H1 (cell line): ENCODE results near the gene ZGRF1. TPM values are rescaled to one million over a fixed set of nuclear protein-coding genes. Genes with fewer than 3 reads are reported as not detected.
A peak's percentile ranks its signal among the peaks of the same experiment; 100 is the strongest.

ENCODE experiments used
- ATF2 ChIP-seq: IDR thresholded peaks from 2 replicates; pipeline ENCODE4 v1.6.1; 2012; ENCODE audit warnings: low read length, inconsistent platforms
- BACH1 ChIP-seq: IDR thresholded peaks from 2 replicates; pipeline ENCODE4 v1.6.1; 2012; ENCODE audit warnings: low read length, improper control_type of control experiment
- CEBPB ChIP-seq: IDR thresholded peaks from 2 replicates; pipeline ENCODE4 v1.6.1; 2012; ENCODE audit warnings: low read depth, low read length
- CREB1 ChIP-seq: IDR thresholded peaks from 2 replicates; pipeline ENCODE4 v1.6.1; 2012; ENCODE audit warnings: inconsistent platforms
- CTCF ChIP-seq, 3 experiments: IDR thresholded peaks; 1 replicate in 2 of 3; 2 replicates in 1 of 3; pipeline versions ENCODE4 v1.5.1 to v1.6.1; 2011; ENCODE audit warnings: low read length in 3 of 3, mild to moderate bottlenecking in 3 of 3, inconsistent platforms in 2 of 3, low read depth in 1 of 3, moderate library complexity in 1 of 3; ENCODE audit not compliant: insufficient read depth in 1 of 3; ENCODE audit errors: control extremely low read depth in 1 of 3
- EZH2 ChIP-seq: fragments of 200-600 bp; sonication (generic); IDR thresholded peaks from 2 replicates; pipeline ENCODE4 v1.7.1; 2012; ENCODE audit warnings: low read depth, mild to moderate bottlenecking, moderate library complexity, low read length, inconsistent platforms; ENCODE audit not compliant: severe bottlenecking
- JUND ChIP-seq: IDR thresholded peaks from 2 replicates; pipeline ENCODE4 v1.6.1; 2011; ENCODE audit warnings: mild to moderate bottlenecking, improper control_type of control experiment, low read length
- KDM1A ChIP-seq: fragments of 200-600, 300-600 bp; sonication (generic); IDR thresholded peaks from 2 replicates; pipeline ENCODE4 v1.7.1; 2016; ENCODE audit warnings: mild to moderate bottlenecking, low read length, borderline replicate concordance
- MAFK ChIP-seq: IDR thresholded peaks from 2 replicates; pipeline ENCODE4 v1.6.1; 2012; ENCODE audit warnings: low read depth, mild to moderate bottlenecking, improper control_type of control experiment, low read length
- MAX ChIP-seq: IDR thresholded peaks from 2 replicates; pipeline ENCODE4 v1.6.1; 2012; ENCODE audit warnings: inconsistent platforms
- NRF1 ChIP-seq: IDR thresholded peaks from 2 replicates; pipeline ENCODE4 v1.6.1; 2011; ENCODE audit warnings: mild to moderate bottlenecking, low read depth, low read length, improper control_type of control experiment
- POU5F1 ChIP-seq: IDR thresholded peaks from 2 replicates; pipeline ENCODE4 v1.6.1; 2011; ENCODE audit warnings: low read depth, mild to moderate bottlenecking, low read length, moderate library complexity
- RAD21 ChIP-seq, 2 experiments: IDR thresholded peaks in 1 of 2; conservative IDR thresholded peaks in 1 of 2; 2 replicates each; pipeline ENCODE4 v1.6.1; 2011; ENCODE audit warnings: low read depth in 2 of 2, low read length in 2 of 2, improper control_type of control experiment in 1 of 2, inconsistent platforms in 1 of 2, mild to moderate bottlenecking in 1 of 2, moderate library complexity in 1 of 2
- RBBP5 ChIP-seq: IDR thresholded peaks from 2 replicates; pipeline ENCODE4 v1.7.1; 2012; ENCODE audit warnings: low read depth, mild to moderate bottlenecking, inconsistent platforms, low read length, moderate library complexity, borderline replicate concordance
- RNF2 ChIP-seq: fragments of 200-900, 300-1000 bp; sonication (generic); IDR thresholded peaks from 2 replicates; pipeline ENCODE4 v1.7.1; 2016; ENCODE audit warnings: borderline replicate concordance, low read depth, mild to moderate bottlenecking, antibody characterized with exemption, low read length; ENCODE audit not compliant: poor library complexity, severe bottlenecking; ENCODE audit errors: missing control alignments
- SIX5 ChIP-seq: IDR thresholded peaks from 2 replicates; pipeline ENCODE4 v1.6.1; 2011; ENCODE audit warnings: mild to moderate bottlenecking, low read depth, low read length
- TAF7 ChIP-seq: optimal IDR thresholded peaks from 2 replicates; pipeline ENCODE3; 2011; ENCODE audit warnings: low read depth, mild to moderate bottlenecking, inconsistent platforms, low read length, moderate library complexity, borderline replicate concordance
- TBP ChIP-seq: IDR thresholded peaks from 2 replicates; pipeline ENCODE4 v1.6.1; 2011; ENCODE audit warnings: low read depth, low read length, improper control_type of control experiment
- YY1 ChIP-seq: IDR thresholded peaks from 2 replicates; pipeline ENCODE4 v1.6.1; 2011; ENCODE audit warnings: low read depth, mild to moderate bottlenecking, low read length
- polyA plus RNA-seq, 7 experiments: library from polyadenylated mRNA; depleted of rRNA in 3 of 7; stranded (reverse) in 5 of 7; unstranded in 2 of 7; fragments of >200 nt in 5 of 7; fragments of 200-250 nt in 2 of 7; gene quantifications; 1 replicate in 5 of 7; 2 replicates in 1 of 7; 4 replicates in 1 of 7; pipeline versions ENCODE4 v1.2.1 to v1.2.3, GENCODE V29; 2011 to 2013; ENCODE audit warnings: missing spikeins in 2 of 7, mixed read lengths in 2 of 7
- total RNA-seq: library from RNA; stranded (reverse); fragmentation: NEBNext Ultra II Directional; extraction: Animal tissue kit (Norgen Biotek cat#: 25700); gene quantifications from 2 replicates; pipeline ENCODE4 v1.2.1, GENCODE V29; 2021

ZGRF1 gene
- total and polyA plus RNA-seq, 2 of the 8 experiments (the other 6 are each of a cell fraction or from before 2014, with no cell fraction given): 12.0 to 44.6 TPM

GRCh38 chr4:112646632-112647537, 10.2 kb upstream of the ZGRF1 start (continued):
- TF ChIP-seq CTCF (IDR thresholded peaks at IDR 0.05; ENCODE audit: control extremely low read depth in 1 of 3, insufficient read depth in 1 of 3, low read depth in 1 of 3, low read length in 3 of 3) (no peak), RNF2 (no peak), ATF2 (no peak; the same call in none of the 2 replicates), MAX (no peak), NRF1 (no peak), YY1 (no peak), CREB1 (peak; percentile 12; the same call in 1 of the 2 replicates), TBP (peak; percentile 16; the same call in 1 of the 2 replicates), EZH2 (no peak), MAFK (no peak), BACH1 (no peak), TAF7 (peak; percentile 96), POU5F1 (no peak), RBBP5 (no peak), SIX5 (no peak), JUND (no peak), CEBPB (no peak), RAD21 (IDR thresholded peaks at IDR 0.05 in 1 of 2, conservative IDR thresholded peaks at IDR 0.05 in 1 of 2; ENCODE audit: low read depth in 2 of 2, low read length in 2 of 2) (no peak), KDM1A (no peak)
